Glomerular endothelial cell (primary cell): Measurements from ENCODE around the gene FDXACB1. TPM values are rescaled to one million over a fixed set of nuclear protein-coding genes. Genes with fewer than 3 reads are reported as not detected.

Source experiments
- DNase-seq: peaks from one replicate; pipeline ENCODE4 v3.0.0-alpha.2; 2011; ENCODE audit warnings: low read depth, low spot score; ENCODE audit errors: extremely low read depth
- total RNA-seq: library from RNA; depleted of rRNA; stranded (reverse); fragments of >200 nt; gene quantifications from 2 replicates; pipeline ENCODE4 v1.2.3, GENCODE V29; 2015

FDXACB1 gene
- total RNA-seq, 1 donor from 2014 or later, result 1.1 TPM

DNA sequence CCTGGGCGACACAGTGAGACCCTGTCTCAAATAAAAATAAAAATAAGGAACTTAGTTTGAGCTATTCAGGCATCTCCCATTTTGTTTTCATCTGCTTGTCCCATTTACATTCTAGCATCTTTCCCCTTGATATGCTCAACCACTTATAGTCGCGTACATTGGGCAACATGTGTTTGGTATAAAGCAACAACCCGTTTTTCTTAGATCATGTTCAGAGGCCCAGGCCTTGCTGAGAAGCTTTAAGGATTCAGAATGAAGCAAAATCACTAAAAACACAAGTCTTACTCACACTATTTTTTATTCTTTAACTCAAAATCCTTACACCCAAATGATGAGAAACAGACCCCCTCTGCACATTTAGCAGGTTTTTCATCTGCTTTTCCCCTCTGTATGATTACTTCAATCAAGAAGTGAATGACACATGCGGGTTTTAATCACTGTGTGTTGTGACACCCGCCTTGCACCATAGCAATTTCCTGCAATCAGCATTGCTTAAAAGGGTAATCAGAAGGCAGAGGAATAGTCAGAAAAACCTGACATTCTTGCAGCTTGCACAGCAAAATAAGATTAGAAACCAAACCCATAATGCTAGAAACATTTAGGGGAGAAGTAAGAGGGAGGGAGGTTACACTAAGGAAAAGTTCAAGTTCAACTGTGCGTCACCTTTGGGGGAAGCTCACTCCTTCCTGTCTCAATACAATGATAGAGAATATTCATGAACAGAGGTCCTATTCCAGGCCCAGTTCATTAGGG is 33.5 kb downstream of the FDXACB1 start:
- DNase-seq, result no peak

DNA sequence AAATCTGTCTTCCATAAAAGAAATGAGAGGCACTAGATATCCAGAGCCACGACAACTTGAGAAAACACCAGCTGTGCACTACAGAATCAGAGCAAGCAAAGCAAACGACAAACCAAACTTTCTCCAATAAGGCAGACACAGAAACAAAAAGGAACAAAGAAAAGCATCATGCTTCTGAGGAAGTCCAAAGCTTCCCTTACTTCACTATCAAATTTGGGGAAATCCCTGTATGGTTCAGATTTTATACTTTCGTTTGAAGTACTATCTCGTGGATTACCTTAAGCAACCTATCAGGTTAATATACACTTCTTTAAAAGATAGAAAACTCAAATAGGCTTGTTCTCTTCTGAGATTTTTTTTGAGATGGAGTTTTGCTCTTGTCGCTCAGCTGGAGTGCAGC is 35.3 kb downstream of the FDXACB1 start:
- DNase-seq, result no peak

DNA sequence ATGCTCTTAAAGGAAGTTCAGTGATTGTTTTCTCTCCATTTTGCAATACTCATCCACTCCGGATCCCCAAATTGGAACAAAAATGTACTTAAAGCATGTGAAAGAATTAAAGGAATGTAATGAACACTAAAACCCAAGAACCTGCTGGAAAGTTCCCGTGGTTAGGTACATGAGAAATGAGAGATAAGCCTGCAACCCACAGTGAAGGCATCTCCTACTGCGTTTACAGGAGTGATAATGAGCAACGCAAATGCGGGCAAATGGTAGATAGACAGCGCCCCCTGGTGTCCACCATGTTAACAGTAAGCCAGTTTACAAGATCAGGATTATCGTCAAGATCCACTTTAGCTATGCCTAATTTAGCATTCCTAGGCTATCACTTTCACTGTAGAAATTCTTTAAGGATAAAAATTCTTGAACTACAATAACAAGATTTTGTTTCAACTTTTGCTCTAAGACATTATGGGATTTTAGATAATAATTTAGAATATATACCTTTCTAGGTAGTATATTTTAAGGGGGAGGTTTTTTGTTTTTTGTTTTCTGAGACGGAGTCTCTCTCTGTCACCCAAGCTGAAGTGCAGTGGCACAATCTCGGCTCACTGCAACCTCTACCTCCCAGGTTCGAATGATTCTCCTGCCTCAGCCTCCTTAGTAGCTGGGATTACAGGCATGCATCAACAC is 37.5 kb downstream of the FDXACB1 start:
- peak; percentile 64 for DNase-seq

DNA sequence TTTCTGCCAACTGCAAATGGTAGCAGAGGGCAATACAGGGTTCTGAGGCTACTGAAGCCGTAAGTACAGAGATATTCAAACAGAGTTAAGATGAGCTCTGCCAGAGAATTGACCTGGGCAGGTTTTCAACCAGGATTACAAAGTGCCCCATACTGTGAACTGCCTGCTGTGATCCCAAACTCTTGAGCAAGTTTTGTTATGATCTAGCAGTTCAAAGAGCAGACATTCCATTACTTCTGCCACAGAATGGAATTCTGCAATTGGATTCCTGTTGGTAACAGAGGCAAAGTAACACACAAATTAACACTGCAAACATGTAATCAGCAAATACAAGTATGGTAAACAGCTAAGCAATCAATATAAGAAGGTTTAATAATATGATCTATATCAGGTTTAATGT is 38.8 kb downstream of the FDXACB1 start:
- no peak for DNase-seq

DNA sequence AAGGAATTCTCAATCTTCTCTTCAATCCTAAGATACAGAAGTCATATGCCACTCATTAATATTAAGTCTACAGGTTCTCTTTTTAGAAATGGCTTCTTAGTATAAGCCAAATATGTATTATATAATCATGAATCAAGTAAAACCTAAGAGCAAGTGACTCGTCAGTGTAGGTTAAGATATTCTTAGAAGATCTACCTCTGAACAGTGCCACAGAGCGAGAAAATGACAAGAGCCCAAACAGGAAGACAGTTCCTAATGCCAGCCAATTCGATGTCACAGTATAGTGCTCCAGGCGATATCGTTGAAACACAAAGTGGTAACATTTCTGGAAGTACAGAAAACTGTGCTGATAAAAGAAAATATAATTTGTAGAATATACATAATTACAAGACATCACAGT is 40.9 kb downstream of the FDXACB1 start:
- DNase-seq, result no peak

DNA sequence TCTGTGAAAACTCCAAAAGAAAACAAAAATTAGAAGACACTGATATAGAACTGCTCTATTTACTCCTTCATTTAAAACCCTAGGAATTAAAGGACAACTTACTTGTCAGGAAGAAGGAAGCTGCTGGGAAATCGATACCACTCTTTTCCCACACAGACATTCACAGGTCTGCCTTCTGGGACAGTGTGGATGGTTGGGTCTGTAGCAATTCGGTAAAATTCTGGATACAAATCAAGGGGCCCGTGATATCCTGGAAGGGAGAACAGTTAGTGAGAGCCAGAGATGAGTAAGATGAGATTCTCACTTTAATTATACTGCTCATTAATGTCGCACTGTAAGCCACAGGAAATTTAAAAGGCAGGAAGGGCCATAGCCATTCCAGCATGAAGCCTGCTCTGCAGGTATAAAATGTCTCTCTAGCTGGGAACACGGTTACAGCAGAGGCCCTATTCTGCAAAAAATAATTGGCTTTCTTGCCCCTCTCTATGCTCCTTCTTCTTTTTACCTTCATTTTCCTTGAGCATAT is 41.5 kb downstream of the FDXACB1 start:
- no peak for DNase-seq

DNA sequence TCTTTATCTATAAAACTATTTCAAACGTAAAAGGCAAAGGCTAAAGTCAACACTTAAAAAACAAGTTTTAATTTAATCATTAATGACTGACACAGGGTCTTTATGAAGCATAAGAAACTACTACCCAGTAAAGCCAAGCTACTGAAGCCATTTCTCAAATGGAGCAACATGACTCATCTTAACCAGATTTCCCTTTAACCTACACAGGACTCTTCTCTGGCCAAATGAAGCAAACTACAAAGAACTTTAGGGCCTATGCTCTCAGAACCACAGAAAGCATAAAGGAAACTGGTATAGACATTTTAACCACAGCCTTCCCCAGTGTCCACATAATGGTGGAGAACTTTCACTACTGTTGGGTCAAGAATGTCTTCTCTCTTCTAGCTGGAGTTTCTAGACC is 42.2 kb downstream of the FDXACB1 start:
- DNase-seq, result no peak

DNA sequence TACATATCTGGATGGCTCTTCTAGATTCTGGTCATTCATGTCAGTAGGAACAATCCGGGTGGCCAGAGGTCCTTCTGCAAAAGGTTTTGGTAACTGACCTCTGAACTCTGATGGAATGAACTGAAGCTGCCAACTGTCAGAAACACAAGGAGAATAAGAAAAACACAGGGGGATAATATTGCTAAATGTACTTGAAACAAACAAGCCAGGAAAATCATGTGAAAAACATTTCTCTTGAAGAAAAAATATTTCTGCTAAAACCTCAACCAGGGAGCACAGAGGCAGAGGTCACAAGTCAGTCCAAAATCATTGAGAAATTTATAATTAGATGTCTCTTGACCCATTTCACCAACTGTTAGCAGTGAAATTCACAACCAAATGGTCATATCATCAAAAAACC is 42.8 kb downstream of the FDXACB1 start:
- DNase-seq, result no peak

DNA sequence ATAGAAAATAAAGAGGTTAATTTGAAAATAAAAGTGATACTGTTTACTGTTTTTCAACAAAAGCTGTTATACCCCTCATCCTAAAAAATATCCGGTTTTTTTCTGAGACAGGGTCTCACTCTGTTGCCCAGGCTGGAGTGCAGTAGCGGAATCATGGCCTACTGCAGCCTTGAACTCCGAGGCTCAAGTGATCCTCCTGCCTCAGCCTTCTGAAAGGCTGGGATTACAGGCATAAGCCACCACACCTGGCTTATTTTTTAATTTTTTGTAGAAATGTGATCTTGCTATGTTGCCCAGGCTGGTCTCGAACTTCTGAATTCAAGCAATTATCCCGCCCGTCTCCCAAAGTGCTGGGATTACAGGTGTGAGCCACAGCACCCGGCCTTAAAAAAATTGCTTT is 43.3 kb downstream of the FDXACB1 start:
- DNase-seq, result no peak

DNA sequence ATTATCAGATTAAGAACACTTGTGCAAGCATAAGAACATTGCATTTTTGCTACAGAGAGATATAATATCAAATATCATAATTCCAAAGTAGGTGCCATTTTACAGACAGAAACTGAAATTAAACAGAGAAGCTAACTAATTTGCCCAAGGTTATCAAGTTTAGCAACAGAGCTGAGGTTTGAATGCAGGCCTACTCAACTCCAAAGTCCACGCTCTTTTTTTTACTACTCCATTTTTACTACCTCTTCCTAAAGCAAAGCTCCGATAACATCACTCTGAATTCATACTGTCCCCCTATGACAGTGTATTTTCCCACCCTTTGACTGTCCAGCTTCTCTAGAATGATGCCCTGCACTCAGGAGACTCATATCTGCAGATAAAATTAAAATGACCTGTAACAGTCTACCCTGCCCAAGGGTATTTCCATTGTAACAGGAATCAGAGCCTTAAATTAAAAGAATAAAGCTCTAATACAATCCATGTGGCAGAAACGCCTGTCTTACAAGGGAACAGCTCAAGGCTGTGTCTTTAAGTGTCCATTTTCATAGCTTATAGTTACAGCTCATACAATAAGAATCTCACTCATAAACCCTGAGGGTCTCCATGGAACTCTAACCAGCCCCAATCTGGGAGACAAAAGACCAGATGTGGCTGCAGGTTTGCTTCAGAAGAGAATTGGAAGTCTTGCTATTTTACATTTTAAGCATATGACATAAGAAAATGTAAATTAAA is 44.4 kb downstream of the FDXACB1 start:
- DNase-seq, result no peak

DNA sequence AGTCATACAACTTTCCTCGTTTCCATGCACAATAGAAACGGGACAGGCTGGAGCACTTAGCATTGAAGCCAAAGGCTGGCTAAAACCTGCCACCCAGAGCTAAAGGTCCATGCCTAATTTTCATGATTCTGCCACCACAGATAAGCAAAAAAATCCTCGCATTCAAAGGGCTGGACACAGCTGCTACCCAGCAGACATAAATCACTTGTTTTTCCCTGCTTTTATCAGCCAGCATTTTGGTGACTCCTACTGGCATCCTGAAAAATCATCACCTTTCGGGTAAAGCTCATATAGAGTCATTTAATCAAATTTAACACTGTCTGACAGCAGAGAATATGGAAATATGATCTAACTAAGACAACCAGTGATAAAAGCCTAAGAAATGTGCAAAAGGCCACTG is 45.4 kb downstream of the FDXACB1 start:
- DNase-seq, result no peak

DNA sequence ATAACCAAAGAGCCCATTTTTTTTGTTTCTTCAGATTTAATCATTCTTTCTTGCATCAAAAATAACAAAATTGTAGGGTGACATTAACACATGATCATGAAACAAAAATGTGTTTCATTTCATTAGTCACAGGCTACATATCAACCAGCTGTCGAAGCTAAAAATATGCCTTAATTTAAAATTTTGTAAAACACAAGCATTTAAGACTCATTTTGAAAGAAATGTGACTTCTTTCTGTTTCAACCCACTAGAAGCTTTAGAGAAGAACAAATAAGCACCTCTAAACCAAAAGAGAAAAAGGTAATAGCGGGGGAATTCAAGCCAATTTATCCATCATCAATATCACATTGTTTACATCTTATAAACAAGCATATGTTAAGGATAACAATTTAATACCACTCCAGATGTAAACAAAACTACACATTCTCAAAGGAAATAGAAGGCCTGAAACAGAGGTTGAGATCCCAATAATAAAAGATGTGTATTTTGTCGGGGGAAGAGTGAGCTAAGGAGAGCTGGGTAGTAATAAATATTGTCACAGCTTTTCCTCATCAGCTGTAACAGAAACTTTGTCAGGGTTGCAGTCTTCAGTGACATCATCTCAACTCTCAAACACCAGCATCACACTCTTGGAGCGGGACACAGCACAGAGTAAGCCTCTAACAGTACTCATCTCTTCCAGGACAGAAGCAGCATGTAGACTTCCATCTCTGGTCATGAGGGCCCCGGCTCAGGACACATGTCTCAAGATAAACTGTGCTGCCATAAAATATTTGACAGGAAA is 49.6 kb downstream of the FDXACB1 start:
- DNase-seq, result no peak

DNA sequence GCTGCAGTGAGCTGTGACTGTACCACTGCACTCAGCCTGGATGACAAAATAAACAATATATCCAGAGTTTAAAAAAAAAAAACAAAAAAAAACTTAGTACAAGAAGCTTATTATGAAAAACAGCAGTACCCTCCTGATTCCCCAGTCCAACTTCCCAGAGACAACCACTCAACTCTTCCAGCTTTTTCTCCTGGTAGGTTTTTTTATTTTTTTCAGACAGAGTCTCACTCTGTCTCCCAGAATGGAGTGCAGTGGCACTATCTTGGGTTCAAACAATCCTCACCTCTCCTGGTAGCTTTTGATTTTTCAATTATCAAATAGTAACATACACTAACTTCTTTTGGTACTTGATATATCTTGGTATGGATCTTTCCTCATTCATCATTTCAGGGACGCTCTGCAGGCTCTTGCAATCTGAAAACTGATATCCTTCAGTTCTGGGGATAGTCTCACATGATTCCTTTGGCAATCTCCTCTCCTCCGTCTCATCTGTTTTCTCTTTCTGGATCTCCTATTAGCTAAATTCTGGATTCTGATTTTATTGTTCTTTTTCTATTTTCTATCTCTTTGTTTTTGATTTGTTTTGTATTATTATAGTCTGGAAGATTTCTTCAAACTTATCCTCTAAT is 52.5 kb downstream of the FDXACB1 start:
- no peak for DNase-seq

Other genes with a start within 250 kb of the FDXACB1 start
- 30.1 and 33.4 TPM in 2 replicates for gene PPP2R1B, start 112.8 kb downstream of the FDXACB1 start, total RNA-seq
- gene ALG9, start 7.6 kb downstream of the FDXACB1 start, total RNA-seq, result 22.7 and 29.3 TPM in 2 replicates
- gene CFAP68, start 376 bp upstream of the FDXACB1 start, total RNA-seq, result 8.5 and 9.6 TPM in 2 replicates
- gene CRYAB, start 32.6 kb upstream of the FDXACB1 start, total RNA-seq, result 2.1 and 5.0 TPM in 2 replicates
- gene HSPB2, start 33.6 kb upstream of the FDXACB1 start, total RNA-seq, result 0.10 TPM in 1 of 2 replicates, not detected in the other
- gene C11orf52, start 39.7 kb upstream of the FDXACB1 start, total RNA-seq, result 0.18 and 1.1 TPM in 2 replicates
- 7.9 and 12.1 TPM in 2 replicates for gene DIXDC1, start 58.2 kb upstream of the FDXACB1 start, total RNA-seq
- 26.3 and 28.8 TPM in 2 replicates for gene DLAT, start 146.2 kb upstream of the FDXACB1 start, total RNA-seq
- gene PIH1D2, start 194.9 kb upstream of the FDXACB1 start, total RNA-seq, result 0.41 and 1.5 TPM in 2 replicates
- 10.5 and 14.4 TPM in 2 replicates for gene NKAPD1, start 195.1 kb upstream of the FDXACB1 start, total RNA-seq
- 39.2 and 43.8 TPM in 2 replicates for gene TIMM8B, start 207.6 kb upstream of the FDXACB1 start, total RNA-seq
- gene SDHD, start 207.7 kb upstream of the FDXACB1 start, total RNA-seq, result 63.7 and 76.6 TPM in 2 replicates